ENCODE data around the gene MARCHF3. TPM values are rescaled to one million over a fixed set of nuclear protein-coding genes. Genes with fewer than 3 reads are reported as not detected.

Gene MARCHF3
- total and polyA plus RNA-seq, 2 of the 13 experiments (the other 11 are each of a cell fraction or from before 2014, with no cell fraction given) = 4.8 to 11.9 TPM

DNA sequence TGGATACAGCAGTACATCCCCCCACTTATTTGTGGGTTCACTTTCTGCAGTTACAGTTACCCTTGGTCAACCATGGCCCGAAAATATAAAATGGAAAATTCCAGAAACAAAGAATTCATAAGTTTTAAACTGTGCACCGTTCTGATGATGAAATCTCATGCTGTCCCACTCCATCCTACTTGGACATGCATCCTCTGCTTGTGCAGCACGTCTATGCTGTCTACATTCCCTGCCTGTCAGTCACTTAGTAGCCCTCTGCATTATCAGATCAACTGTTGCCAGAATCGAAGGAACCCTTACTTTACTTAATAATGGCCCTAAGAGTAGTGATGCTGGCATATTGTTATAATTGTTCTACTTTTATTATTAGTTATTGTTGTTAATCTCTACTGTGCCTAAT is 14.6 kb downstream of the MARCHF3 start:
- Histone ChIP-seq H4K20me1 (ENCODE audit: insufficient read depth, low read length) (no peaks in the 10 kb centered on the region), H2AFZ (ENCODE audit: low read length) (no peak overlapping the region), H3K4me2 (ENCODE audit: low read depth, low read length) (no peak overlapping the region), H3K9me3 (ENCODE audit: low read length) (no peaks in the 10 kb centered on the region), H3K36me3 (replicated peaks in 1 of 2; ENCODE audit: control insufficient read depth in 1 of 2, insufficient read depth in 2 of 2, low read length in 2 of 2) (no peaks in the 10 kb centered on the region), H3K4me1 (ENCODE audit: insufficient read depth, low read length) (no peaks in the 10 kb centered on the region), H3K27me3 (ENCODE audit: control insufficient read depth in 1 of 2, insufficient read depth in 2 of 2, low read length in 2 of 2) (no peaks in the 10 kb centered on the region), H3K9ac (ENCODE audit: insufficient read depth, low read depth, low read length) (no peak overlapping the region), H3K79me2 (ENCODE audit: insufficient read depth, low read length) (no peaks in the 10 kb centered on the region), H3K27ac (ENCODE audit: extremely low read length, insufficient read depth, low read length) (no peak overlapping the region), H3K4me3 (replicated peaks in 1 of 3; ENCODE audit: insufficient read depth in 1 of 3, low read depth in 2 of 3, low read length in 3 of 3) (no peak overlapping the region)
- no peak for ATAC-seq
- BruUV-seq (replicated peaks) = no TSS peak
- WGBS (ENCODE audit: low lambda C conversion rate) = 88% methylated on average over 4 of the region's 4 CpGs
- no peak for DNase-seq (ENCODE audit: low spot score)
- intact Hi-C loops (cut with micrococcal nuclease; ENCODE audit: unreplicated experiment) = no loop called here
- no peak for FAIRE-seq
- CTCF ChIA-PET (ENCODE audit: low intra/inter-chr PET ratio, low total read pairs) = no interaction called here
- POLR2A ChIA-PET = no interaction called here
- in situ Hi-C loops (cut with HindIII; ENCODE audit: extremely low pct_ligation_motif_present, low pct_unique_long_range_greater_than_20kb) = no loop called here
- TF ChIP-seq MTERF4 (CRISPR knock-in tag; IDR thresholded peaks at IDR 0.05) (no peak), ZNF12 (CRISPR knock-in tag; IDR thresholded peaks at IDR 0.05) (no peak), NFRKB (IDR thresholded peaks at IDR 0.05) (no peak), ZNF550 (CRISPR knock-in tag; IDR thresholded peaks at IDR 0.05; ENCODE audit: borderline replicate concordance) (no peak), ZNF567 (CRISPR knock-in tag; IDR thresholded peaks at IDR 0.05; ENCODE audit: borderline replicate concordance) (no peak), ZNF367 (CRISPR knock-in tag; IDR thresholded peaks at IDR 0.05; ENCODE audit: borderline replicate concordance) (no peak), ZNF160 (CRISPR knock-in tag; IDR thresholded peaks at IDR 0.05) (no peak), ZFP36 (IDR thresholded peaks at IDR 0.05; ENCODE audit: borderline replicate concordance, low read depth, low read length, partially characterized antibody) (no peak)
- TF ChIP-seq, protein P1, sequence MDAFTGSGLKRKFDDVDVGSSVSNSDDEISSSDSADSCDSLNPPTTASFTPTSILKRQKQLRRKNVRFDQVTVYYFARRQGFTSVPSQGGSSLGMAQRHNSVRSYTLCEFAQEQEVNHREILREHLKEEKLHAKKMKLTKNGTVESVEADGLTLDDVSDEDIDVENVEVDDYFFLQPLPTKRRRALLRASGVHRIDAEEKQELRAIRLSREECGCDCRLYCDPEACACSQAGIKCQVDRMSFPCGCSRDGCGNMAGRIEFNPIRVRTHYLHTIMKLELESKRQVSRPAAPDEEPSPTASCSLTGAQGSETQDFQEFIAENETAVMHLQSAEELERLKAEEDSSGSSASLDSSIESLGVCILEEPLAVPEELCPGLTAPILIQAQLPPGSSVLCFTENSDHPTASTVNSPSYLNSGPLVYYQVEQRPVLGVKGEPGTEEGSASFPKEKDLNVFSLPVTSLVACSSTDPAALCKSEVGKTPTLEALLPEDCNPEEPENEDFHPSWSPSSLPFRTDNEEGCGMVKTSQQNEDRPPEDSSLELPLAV (CRISPR knock-in tag; conservative IDR thresholded peaks at IDR 0.05; ENCODE audit: low read depth) = no peak
- TF ChIP-seq, protein P2, sequence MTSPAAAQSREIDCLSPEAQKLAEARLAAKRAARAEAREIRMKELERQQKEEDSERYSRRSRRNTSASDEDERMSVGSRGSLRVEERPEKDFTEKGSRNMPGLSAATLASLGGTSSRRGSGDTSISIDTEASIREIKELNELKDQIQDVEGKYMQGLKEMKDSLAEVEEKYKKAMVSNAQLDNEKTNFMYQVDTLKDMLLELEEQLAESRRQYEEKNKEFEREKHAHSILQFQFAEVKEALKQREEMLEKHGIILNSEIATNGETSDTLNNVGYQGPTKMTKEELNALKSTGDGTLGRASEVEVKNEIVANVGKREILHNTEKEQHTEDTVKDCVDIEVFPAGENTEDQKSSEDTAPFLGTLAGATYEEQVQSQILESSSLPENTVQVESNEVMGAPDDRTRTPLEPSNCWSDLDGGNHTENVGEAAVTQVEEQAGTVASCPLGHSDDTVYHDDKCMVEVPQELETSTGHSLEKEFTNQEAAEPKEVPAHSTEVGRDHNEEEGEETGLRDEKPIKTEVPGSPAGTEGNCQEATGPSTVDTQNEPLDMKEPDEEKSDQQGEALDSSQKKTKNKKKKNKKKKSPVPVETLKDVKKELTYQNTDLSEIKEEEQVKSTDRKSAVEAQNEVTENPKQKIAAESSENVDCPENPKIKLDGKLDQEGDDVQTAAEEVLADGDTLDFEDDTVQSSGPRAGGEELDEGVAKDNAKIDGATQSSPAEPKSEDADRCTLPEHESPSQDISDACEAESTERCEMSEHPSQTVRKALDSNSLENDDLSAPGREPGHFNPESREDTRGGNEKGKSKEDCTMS (CRISPR knock-in tag; conservative IDR thresholded peaks at IDR 0.05) = no peak
